EH (cell line): ENCODE results near the gene ANKRD33B.

ENCODE experiments used
- DNase-seq: peaks from one replicate; pipeline ENCODE4 v3.0.0-alpha.2; 2015; ENCODE audit warnings: low read depth

The ANKRD33B gene

DNA sequence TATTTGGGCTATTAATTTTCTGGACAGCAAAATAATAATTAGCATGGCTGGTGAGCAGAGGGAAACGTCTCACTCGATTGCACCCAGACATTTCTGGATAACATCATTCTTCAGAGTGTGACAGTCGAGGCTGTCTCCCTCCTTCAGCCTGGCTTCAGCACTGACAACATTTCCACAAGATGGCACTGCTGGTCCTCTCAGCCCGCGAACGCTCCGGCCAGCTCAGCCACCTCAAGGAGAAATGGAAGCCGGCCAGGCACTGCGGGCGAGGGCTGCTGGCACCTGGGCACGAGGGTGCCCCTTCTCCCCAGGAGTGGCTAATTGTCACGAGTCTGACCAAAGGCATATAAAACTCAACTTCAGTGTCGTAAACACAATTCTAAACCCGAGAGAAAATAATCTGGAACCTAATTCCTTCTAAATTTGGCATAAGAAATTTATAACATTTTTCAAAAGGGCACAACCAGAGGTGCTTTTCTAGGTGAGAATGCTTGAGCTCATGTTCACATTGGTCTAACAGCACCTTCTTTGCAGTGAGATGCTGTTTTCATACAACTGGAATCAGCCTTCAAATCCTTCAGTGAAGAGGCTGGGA lies 131.3 kb downstream of the ANKRD33B start:
- DNase-seq = peak; percentile 80

DNA sequence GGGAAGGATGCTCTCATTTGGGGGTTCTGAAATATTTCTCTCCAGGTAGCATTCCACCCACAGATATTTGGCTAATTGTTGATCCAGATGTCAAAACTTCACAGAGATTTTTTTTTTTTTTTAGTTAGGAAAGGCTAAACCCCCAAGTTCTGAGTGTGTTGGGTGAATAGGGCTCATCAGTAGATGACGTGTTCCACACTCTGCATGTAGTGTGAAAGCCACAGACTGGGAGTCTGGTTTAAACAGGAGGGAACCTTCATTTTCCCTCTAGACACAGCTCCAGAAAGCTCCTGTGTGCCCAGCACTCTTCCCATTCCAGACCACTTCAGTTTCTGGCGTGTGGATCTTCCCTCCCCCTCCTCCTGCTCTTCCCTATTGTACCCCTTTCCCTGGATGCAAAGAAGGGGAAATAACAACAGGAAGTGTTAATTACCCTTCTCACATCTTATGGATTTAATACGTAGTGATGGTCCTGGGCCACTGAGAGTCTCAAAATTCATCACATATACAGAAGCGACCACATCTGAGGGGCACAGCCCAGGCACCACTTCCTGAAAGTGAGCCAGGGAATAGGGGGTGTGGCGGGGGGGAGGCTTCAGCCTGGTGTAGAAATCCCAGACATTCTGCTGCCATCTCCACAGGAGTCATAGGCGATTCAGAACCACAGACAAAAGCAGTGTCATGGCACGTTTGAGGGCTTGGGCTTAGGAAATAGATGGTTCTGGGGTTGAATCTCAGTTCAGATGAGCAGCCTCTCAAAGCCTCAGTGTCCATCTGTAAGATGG lies 132.1 kb downstream of the ANKRD33B start:
- peak; percentile 57 for DNase-seq

DNA sequence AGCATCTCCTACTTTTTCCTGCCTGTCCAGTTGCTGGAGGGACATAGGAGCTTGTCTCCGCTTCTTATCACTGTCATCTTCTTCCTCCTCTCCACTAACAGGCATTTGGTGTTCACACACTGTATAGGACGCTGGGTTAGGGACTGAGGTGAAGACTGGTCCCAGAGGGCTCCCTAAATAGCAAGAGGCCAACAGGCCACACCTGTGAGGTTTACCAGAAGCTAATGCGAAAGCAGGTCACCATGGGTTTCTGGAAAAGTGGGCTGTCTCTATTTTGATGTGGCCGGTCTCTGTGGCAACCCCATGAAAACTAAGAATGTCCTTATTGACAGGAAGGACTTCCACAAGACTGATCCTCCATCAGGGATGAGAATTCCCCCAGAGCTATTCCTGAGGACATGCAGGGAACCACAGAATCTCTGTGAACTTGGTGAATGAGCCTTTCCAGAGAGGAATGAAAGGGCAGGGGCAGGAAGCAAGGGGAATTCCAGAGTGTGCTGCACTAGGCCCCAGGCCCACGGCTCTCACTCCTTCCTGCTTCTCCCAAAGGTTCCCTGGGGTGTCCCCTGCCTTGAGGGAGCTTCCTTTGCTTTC lies 135.5 kb downstream of the ANKRD33B start:
- peak; percentile 56 for DNase-seq

DNA sequence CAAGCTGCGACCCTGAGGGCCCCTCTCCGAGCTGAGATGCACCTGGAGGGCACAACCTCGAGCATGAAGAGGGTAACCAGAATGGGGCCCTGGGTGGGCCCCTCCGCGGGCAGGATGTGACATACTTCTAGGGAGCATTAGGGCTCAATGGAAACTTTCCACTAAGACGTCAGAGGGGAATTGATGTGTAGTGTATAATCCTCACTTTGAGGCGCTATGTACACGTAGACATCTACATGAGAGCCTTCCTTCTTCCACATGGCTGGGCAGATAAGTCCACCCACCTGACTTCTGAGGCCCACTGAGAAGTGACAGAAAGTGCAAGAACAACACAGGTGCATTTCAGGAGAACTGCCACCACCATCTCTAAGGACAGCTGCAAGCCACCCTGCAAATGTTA lies 136.1 kb downstream of the ANKRD33B start:
- DNase-seq = no peak

DNA sequence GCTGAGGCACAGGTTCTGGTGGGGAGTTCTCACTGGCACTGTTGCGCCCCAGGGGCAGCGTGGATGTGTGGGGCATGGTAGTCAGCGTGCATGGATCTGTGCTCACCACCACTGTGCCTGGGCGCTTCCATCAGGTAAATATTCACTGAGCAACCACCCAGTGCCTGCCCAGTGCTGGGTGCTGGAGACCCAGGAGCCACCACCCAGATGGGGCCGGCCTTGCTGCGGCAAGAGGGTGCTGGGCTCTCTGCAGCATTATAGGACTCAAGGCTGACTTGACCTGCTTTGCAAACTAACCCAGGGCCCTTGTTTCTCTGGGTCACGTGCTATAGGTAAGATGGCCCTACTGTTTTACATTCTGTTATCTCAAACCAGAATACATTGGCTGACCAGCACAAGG lies 136.6 kb downstream of the ANKRD33B start:
- DNase-seq = no peak

DNA sequence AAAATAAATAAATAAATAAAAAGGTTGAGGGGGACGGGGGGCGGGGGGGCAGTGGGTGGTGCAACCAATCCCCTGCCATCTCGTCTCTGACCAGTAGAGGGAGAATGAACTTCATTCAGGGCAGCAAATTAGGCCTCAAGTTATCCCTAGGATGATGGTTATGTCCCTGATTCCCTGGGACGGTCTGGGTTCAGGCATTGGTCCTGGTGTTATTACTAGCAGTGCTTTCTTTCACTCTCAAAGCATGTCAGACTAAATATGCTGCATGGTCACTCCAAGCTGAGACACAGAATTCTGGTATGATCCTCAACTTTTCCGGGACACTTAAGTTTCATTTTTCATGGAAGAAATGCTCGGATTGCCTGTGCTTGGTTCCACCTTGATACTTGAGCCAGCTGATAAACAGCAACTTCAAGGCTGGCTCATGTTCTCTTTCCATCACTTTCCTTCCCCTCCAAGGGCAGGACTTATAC lies 137.7 kb downstream of the ANKRD33B start:
- peak; percentile 73 for DNase-seq

DNA sequence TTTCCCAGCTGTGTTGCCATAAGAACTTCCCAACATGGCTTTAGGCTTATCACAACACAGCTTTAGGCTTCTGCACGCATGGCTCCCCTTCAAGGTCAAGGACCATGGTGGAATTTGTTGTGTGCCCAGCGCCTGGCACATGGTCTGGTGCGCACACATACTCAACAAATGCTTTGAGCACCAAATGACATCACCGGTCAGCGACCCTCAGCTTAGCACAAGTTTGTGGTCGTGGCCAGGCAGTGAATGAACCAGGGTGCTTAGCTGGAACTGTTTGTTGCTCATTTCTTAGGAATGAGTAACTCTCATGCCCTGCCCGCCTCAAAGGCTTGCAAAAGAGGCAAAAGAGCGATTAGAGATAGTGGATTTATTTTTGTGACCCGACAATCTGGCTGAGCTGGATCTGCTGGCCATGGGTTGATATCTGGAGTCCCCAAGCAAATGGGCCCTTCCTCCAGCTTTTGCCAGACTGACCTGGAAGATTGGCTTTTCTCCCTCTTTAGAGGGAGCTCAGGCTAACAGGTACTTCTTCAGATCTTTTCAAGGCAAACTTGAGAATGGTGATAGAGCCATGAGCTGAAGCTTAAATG lies 138.3 kb downstream of the ANKRD33B start:
- DNase-seq = peak; percentile 97

DNA sequence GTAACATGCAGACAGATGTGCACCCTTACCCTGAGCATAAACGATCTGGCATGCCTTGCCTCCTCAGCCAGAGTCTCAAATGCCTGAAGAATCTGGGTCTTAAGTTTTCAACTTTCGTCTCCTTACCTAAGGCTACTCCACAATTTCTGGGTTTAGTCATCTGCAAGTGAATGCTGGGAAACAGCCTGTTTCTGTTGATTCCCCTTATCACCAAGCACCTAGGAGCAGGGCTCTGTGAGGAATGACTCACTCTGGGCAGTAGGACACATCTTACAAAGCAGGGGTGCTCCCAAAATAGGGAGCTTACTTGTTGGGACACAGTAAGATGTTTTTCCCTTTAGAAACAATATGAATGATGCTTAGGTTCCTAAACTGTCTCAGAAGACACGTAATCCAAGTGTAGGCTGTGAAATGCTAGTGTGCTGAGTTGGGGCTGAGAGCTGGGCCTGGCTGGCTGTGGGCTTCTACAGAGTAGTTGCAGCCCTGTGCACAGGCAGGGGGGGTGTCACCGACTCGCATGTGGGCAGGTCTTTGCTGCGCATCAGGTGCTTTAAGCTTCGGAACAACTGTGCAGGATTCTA lies 139.1 kb downstream of the ANKRD33B start:
- peak; percentile 58 for DNase-seq

DNA sequence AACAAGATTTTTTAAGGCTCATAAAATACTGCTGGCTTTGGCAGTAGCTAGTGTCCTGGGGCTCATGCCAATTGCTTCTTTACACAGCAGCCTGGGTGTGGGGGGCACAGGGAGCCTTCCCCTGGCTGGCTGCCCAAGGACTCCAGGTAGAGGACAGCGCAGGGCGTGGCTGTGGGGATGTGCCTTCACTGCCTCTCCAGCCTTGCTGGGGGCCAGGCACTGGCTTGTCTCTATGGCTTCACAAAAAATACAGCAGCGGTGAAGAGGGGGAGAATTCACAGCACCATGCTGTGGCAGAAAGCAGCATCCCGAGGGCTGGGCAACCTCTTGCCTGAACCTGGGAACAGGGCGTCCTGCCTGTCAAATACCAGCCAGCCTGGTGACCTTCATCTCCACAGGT lies 139.8 kb downstream of the ANKRD33B start:
- no peak for DNase-seq

DNA sequence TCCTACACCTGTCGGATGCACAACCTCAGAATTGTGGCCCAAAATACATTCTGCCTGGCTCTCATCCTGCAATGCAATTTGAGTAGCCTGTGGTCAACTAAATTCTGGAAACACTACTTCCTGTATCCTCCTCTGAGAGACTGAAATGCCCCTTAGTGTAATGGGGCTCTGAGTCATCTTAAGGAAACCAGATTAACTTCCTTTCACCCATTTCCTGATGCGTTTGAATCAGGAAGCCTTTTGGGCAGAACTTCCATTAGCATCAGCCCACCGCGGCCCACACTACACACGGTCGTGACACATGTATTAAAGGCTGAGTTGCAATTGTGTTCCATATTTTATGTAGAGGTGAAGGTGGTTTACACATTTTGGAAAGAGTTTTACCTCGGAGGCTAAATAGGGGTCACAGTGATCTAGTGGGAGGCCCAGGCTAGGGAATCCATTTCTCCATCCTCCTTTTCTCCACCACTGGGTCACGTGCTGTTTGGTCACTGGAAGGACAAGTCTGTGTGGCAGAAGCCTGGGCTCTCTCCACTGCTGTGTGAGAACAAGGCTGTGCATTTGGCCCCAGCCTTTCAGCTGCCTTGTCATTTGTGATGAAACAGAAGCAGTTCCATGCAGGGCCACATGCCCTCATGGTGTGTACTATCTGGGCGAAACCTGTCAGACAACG lies 141.2 kb downstream of the ANKRD33B start:
- DNase-seq = peak; percentile 86

DNA sequence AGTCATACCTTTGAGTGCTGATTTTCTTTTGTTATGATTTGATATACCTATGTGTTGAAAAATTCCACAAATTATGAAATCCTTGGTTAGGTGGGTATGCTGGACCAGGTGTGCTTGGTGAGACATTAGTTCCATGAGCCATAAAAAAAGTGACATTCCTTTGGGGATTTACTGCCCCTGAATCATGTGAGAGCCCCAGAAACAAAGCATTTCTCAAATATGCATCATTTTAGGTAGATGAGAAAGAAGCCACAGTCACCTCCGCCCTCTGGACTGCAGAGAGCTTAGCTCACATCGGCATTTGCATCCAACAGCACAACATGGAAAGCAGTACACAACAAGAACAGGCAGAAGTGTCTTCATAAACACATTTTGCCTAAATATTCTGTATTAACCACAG lies 141.9 kb downstream of the ANKRD33B start:
- DNase-seq = peak; percentile 38

DNA sequence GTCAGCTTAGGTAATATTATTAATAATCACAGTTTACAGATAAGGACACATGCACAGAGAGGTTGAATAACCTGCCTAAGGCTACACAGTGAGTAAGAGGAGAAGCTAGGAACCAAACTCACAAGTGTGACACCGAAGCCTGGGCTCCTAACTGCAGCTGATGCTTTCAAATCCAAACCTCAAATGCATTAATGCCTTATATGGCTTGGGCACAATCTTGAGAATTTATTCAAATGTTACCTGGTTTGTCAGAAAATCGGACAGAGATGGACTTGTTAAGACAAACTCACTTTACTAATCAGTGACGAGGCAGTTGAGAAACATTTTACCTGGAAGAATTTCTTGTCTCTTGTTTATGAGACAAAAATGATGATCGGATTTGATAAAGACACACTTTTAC lies 142.5 kb downstream of the ANKRD33B start:
- DNase-seq = no peak
